ENCODE measurements around the gene ADA. TPM values are rescaled to one million over a fixed set of nuclear protein-coding genes. Genes with fewer than 3 reads are reported as not detected.

ADA gene
- total RNA-seq, 1 experiment from 2014 or later: 102 TPM

DNA sequence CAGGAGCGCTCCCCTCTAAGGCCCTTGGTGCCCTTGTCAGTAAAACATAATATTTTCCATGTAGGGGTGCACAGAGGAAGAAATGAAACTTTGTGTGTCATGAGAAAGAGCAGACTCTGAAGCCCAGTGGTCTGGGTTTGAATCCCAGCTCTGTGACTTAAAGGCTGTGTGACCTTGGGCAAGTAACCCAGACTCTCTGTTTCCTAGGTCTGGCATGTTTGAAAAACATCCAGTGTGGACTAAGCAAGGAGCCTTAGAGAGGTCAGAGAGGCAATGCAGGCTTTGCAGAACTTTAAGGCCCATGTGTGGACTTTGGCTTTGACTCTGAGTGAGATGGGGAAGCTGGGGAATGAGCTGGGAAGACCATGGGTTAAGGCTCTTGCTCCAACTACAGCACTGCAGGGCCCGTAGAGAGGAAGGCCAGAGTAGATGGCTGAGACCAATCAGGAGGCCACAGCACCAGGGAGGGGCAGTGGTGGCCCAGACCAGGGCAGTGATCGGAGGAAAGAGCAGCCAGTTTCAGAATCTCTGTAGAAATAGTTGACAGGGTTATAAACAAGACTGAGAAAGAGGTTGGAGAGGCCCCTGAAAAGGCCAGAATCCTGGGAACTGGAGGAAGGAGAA, 18.2 kb downstream of the ADA start:
- in situ Hi-C loops (cut with HindIII; ENCODE audit: low pct_unique_long_range_greater_than_20kb, low sequenced_read_pairs): no loop called here
- no peak for DNase-seq (ENCODE audit: low read depth)

GRCh38 chr20:44632103-44632752, 19.3 kb downstream of the ADA start:
- in situ Hi-C loops (cut with HindIII; ENCODE audit: low pct_unique_long_range_greater_than_20kb, low sequenced_read_pairs): no loop called here

GRCh38 chr20:44630297-44630696, 21.2 kb downstream of the ADA start:
- in situ Hi-C loops (cut with HindIII; ENCODE audit: low pct_unique_long_range_greater_than_20kb, low sequenced_read_pairs): no loop called here
- no peak for DNase-seq (ENCODE audit: low read depth)

More at GRCh38 chr20:44632103-44632752, 19.3 kb downstream of the ADA start:
- no peak for DNase-seq (ENCODE audit: low read depth)

- in situ Hi-C loops (cut with HindIII; ENCODE audit: low pct_unique_long_range_greater_than_20kb, low sequenced_read_pairs): no loop called here
These were observed 22.0 kb downstream of the ADA start for GRCh38 chr20:44629542-44629941.

DNA sequence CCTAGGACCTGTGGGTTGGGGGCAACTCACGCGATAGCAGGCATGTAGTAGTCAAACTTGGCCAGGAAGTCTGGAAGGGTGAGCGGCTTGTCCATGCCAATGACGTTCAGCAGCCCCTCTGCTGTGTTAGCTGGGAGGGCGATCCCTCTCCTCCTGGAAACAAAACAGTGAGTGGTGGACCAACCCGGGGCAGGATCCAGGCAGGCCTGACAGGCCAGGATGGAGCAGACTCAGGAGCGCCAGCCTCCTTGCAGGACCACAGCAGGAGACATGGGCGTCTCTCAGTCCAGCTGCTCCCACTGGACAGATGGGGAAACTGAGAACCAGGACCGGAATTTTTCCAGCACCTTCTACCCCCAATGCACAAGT, 22.5 kb downstream of the ADA start:
- in situ Hi-C loops (cut with HindIII; ENCODE audit: low pct_unique_long_range_greater_than_20kb, low sequenced_read_pairs): no loop called here
- no peak for DNase-seq (ENCODE audit: low read depth)

More at GRCh38 chr20:44629542-44629941, 22.0 kb downstream of the ADA start:
- DNase-seq (ENCODE audit: low read depth): no peak

DNA sequence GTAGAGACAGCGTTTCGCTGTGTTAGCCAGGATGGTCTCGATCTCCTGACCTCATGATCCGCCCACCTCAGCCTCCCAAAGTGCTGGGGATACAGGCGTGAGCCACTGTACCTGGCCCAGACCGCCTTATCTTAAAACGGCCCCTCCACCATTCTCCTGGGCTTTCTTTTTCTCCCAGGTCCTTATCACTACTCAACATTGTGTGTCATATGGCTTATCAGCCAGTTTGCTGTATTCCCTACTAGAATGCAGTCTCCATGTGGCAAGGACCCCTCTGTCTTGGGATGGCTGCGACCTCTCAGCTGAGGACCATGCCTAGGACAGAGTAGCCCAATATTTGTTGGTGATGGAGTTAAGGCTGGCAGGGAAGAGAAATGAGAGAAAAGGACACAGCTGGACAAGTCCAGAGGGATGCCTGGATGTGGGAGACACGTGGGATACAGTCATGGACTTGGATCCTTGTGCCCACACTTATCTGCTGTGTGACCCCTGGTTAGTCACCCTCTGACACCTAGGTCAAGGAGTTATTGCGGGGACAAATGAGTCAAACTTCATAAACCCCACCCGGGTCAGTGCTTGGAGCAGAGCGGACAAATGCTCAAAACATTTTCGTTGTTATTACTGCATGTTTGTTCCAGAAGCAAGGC, 24.0 kb downstream of the ADA start:
- in situ Hi-C loops (cut with HindIII; ENCODE audit: low pct_unique_long_range_greater_than_20kb, low sequenced_read_pairs): no loop called here
- DNase-seq (ENCODE audit: low read depth): no peak

DNA sequence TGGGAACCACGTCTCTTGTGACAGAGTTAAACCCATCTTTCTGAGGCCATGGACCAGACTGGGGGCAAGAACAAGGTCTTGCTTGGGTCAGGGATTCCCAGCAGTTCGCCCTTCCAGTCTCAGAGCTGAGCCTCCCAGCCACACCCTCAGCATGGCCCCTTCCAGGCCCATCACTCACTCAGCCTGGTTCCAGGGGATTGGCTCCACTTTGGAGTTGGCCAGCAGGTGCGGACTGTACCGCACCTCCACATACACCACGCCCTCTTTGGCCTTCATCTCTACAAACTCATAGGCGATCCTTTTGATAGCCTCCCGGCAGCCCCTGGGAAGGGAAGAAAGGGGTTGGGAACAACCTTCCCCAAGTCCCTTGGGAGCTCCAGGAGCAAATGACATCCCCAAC, 25.2 kb downstream of the ADA start:
- DNase-seq (ENCODE audit: low read depth): no peak
- in situ Hi-C loops (cut with HindIII; ENCODE audit: low pct_unique_long_range_greater_than_20kb, low sequenced_read_pairs): no loop called here

- no peak for DNase-seq (ENCODE audit: low read depth)
- in situ Hi-C loops (cut with HindIII; ENCODE audit: low pct_unique_long_range_greater_than_20kb, low sequenced_read_pairs): no loop called here
These were observed 26.1 kb downstream of the ADA start for GRCh38 chr20:44625361-44625760.

GRCh38 chr20:44624743-44625271, 26.7 kb downstream of the ADA start:
- DNase-seq (ENCODE audit: low read depth): no peak
- in situ Hi-C loops (cut with HindIII; ENCODE audit: low pct_unique_long_range_greater_than_20kb, low sequenced_read_pairs): no loop called here

- no peak for DNase-seq (ENCODE audit: low read depth)
- in situ Hi-C loops (cut with HindIII; ENCODE audit: low pct_unique_long_range_greater_than_20kb, low sequenced_read_pairs): no loop called here
These were observed 27.3 kb downstream of the ADA start for GRCh38 chr20:44624152-44624551.

DNA sequence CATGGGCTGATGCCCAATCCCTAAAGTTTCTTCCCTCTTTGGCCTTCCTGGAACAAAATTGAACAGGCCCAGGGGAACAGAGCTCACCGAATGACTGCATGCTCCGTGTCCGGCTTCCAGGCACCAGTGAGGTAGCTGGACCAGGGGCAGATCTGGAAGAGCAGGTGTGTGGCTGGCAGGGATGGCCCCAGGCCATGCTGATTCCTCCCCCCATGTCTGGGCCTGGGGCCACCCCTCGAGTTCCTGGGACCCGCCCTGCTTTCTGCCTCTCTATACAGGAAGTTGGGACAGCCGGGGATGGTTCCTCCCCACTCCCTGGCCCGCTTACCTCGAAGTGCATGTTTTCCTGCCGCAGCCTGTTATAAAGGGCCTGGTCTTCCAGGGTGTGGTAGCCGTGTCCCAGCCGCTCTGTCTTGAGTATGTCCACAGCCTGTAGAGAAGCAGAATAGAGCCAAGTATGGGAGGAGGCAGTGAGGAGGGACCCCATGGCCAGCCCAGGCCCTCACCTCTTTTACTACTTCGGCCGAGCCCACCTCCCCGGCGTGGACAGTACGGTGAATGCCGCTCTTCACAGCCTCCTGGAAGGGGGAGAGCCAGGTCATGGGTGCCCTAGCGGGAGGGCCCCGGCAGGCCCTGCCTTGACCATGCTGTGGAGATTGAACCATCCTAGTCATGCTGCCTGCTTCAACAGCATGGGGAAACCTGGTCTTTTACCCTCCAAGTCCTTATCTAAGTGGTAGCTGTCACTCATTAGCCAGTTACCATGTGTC, 28.8 kb downstream of the ADA start:
- in situ Hi-C loops (cut with HindIII; ENCODE audit: low pct_unique_long_range_greater_than_20kb, low sequenced_read_pairs): no loop called here
- DNase-seq (ENCODE audit: low read depth): no peak

GRCh38 chr20:44621939-44622338, 29.6 kb downstream of the ADA start:
- DNase-seq (ENCODE audit: low read depth): no peak
- in situ Hi-C loops (cut with HindIII; ENCODE audit: low pct_unique_long_range_greater_than_20kb, low sequenced_read_pairs): no loop called here

GRCh38 chr20:44621325-44621724, 30.2 kb downstream of the ADA start:
- DNase-seq (ENCODE audit: low read depth): no peak
- in situ Hi-C loops (cut with HindIII; ENCODE audit: low pct_unique_long_range_greater_than_20kb, low sequenced_read_pairs): no loop called here

- no peak for DNase-seq (ENCODE audit: low read depth)
- in situ Hi-C loops (cut with HindIII; ENCODE audit: low pct_unique_long_range_greater_than_20kb, low sequenced_read_pairs): no loop called here
These were observed 31.5 kb downstream of the ADA start for GRCh38 chr20:44620030-44620429.

DNA sequence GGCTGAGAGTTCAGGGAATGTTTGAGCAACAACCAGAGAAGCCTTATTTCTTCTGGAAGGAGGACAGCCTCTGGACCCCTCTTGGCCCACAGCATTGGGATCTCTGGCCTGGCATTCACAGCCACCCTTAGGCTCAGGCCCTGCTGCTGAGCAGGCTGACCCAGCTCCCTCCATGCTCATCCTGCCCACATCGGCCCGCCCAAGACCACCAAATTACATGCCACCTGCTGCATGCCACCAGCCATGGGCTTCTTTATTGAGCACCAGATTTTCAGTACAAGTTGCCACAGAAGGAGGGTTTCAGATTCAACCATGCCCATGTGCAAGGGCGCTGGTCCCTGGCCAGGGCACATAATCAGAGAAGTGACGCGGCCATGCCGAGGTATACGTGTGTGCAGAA, 32.2 kb downstream of the ADA start:
- no peak for DNase-seq (ENCODE audit: low read depth)
- in situ Hi-C loops (cut with HindIII; ENCODE audit: low pct_unique_long_range_greater_than_20kb, low sequenced_read_pairs): loop anchor here (10.0 kb wide), 1 partner anchor 224 kb away; no protein-coding TSS in a partner anchor

DNA sequence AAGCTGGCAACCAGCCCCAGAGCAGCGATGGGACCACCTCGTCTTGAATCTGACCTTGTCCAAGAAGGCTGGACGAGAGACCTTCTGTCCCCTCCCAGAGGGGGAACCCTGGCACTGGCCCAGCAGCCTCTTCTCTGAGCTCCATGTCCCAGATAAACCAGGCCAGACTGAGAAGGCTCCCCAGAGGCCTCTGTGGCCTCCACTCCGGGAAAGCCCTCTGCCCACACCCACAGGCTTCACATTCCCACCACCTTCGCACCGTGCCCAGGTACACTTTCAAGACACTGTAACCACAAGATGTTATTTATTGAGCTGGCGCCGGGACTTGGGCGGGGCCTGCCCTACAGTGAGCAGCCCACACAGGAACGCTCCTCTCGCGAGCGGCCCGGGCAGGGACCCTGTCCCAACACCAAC, 33.2 kb downstream of the ADA start:
- no peak for DNase-seq (ENCODE audit: low read depth)
- in situ Hi-C loops (cut with HindIII; ENCODE audit: low pct_unique_long_range_greater_than_20kb, low sequenced_read_pairs): loop anchor here (10.0 kb wide), 1 partner anchor 224 kb away; no protein-coding TSS in a partner anchor

- DNase-seq (ENCODE audit: low read depth): no peak
- in situ Hi-C loops (cut with HindIII; ENCODE audit: low pct_unique_long_range_greater_than_20kb, low sequenced_read_pairs): loop anchor here (10.0 kb wide), 1 partner anchor 222 kb away; no protein-coding TSS in a partner anchor
These were observed 34.9 kb downstream of the ADA start for GRCh38 chr20:44616604-44616964.

GRCh38 chr20:44615876-44616603, 35.5 kb downstream of the ADA start:
- no peak for DNase-seq (ENCODE audit: low read depth)
- in situ Hi-C loops (cut with HindIII; ENCODE audit: low pct_unique_long_range_greater_than_20kb, low sequenced_read_pairs): loop anchor here (10.0 kb wide), 1 partner anchor 221 kb away; no protein-coding TSS in a partner anchor
